H1 (cell line): ENCODE measurements around the gene STAM. TPM values are rescaled to one million over a fixed set of nuclear protein-coding genes. Genes with fewer than 3 reads are reported as not detected.

Experiments
- CTCF ChIA-PET: fragments of 300-600 bp; sonication (Branson Sonifier 250); formaldehyde crosslinking; loops from one replicate; lab custom pipeline; 2021; ENCODE audit not compliant: partially characterized antibody; lab: Charles Lee
- POLR2A ChIA-PET: fragments of 300-600 bp; sonication (Branson Sonifier 250); formaldehyde crosslinking; loops from one replicate; lab custom pipeline; 2021; ENCODE audit warnings: inconsistent platforms; ENCODE audit not compliant: partially characterized antibody; lab: Charles Lee
- DNase-seq, 2 experiments: peaks; one replicate each; pipeline versions ENCODE4 v3.0.0 to v3.0.0-alpha.2; 2010 to 2022; ENCODE audit warnings: low spot score in 2 of 2, low read depth in 1 of 2, mixed read lengths in 1 of 2
- FAIRE-seq: peaks from 2 replicates; lab custom pipeline; 2011; peaks lifted over from hg19 to GRCh38; lab: Jason Lieb, UNC
- H2AFZ ChIP-seq: 2 replicates; pipeline ENCODE4 v1.8.1; 2012; ENCODE audit warnings: low read length, inconsistent platforms
- H2AK5ac ChIP-seq: 2 replicates; pipeline ENCODE4 v1.6.1; 2013; ENCODE audit warnings: low read depth, low read length
- H2BK120ac ChIP-seq: replicated peaks from 2 replicates; pipeline ENCODE3; 2013; ENCODE audit warnings: low read depth, low read length, inconsistent platforms
- H2BK12ac ChIP-seq: 2 replicates; pipeline ENCODE4 v1.6.1; 2013; ENCODE audit warnings: low read depth, low read length
- H2BK15ac ChIP-seq: 2 replicates; pipeline ENCODE4 v1.6.1; 2013; ENCODE audit warnings: low read length
- H2BK20ac ChIP-seq: 2 replicates; pipeline ENCODE4 v1.6.1; 2013; ENCODE audit warnings: low read length
- H2BK5ac ChIP-seq: 2 replicates; pipeline ENCODE4 v1.6.1; 2013; ENCODE audit warnings: low read depth, low read length
- H3K14ac ChIP-seq: 2 replicates; pipeline ENCODE4 v1.6.1; 2013; ENCODE audit warnings: inconsistent platforms; ENCODE audit not compliant: insufficient read length
- H3K18ac ChIP-seq: 2 replicates; pipeline ENCODE4 v1.6.1; 2013; ENCODE audit warnings: low read length; ENCODE audit errors: extremely low read depth
- H3K23ac ChIP-seq: 2 replicates; pipeline ENCODE4 v1.6.1; 2013; ENCODE audit warnings: inconsistent platforms; ENCODE audit not compliant: insufficient read length
- H3K23me2 ChIP-seq: 2 replicates; pipeline ENCODE4 v1.6.1; 2013; ENCODE audit warnings: low read depth, low read length
- H3K27ac ChIP-seq: 2 replicates; pipeline ENCODE4 v1.6.1; 2011; ENCODE audit warnings: low read depth, low read length, inconsistent platforms
- H3K27me3 ChIP-seq, 4 experiments: replicated peaks in 1 of 4; 1 replicate in 1 of 4; 2 replicates in 3 of 4; pipeline versions ENCODE4 v1.6.1 to v1.8.1; 2011 to 2013; ENCODE audit warnings: low read length in 3 of 4, mild to moderate bottlenecking in 3 of 4, inconsistent platforms in 2 of 4, mixed read lengths in 2 of 4, moderate library complexity in 1 of 4; ENCODE audit not compliant: control insufficient read depth in 3 of 4, insufficient read depth in 3 of 4; ENCODE audit errors: extremely low read depth in 1 of 4
- H3K36me3 ChIP-seq, 4 experiments: 2 replicates each; pipeline versions ENCODE4 v1.6.1 to v1.8.1; 2011 to 2013; ENCODE audit warnings: mild to moderate bottlenecking in 4 of 4, low read length in 3 of 4, moderate library complexity in 2 of 4, control low read depth in 1 of 4, inconsistent platforms in 1 of 4; ENCODE audit not compliant: insufficient read depth in 4 of 4, control insufficient read depth in 2 of 4
- H3K4ac ChIP-seq: replicated peaks from 2 replicates; pipeline ENCODE3; 2013; ENCODE audit warnings: low read length, low read depth, mixed read lengths, inconsistent platforms; ENCODE audit not compliant: insufficient read length
- H3K4me1 ChIP-seq, 4 experiments: replicated peaks in 1 of 4; 1 replicate in 1 of 4; 2 replicates in 3 of 4; pipeline versions ENCODE4 v1.6.1 to v1.8.1; 2011 to 2013; ENCODE audit warnings: low read length in 3 of 4, inconsistent platforms in 2 of 4, mixed read lengths in 1 of 4; ENCODE audit not compliant: insufficient read depth in 4 of 4, control insufficient read depth in 3 of 4
- H3K4me2 ChIP-seq, 2 experiments: 2 replicates each; pipeline versions ENCODE4 v1.6.1 to v1.8.1; 2011 to 2013; ENCODE audit warnings: low read depth in 2 of 2, low read length in 2 of 2, control low read depth in 1 of 2, inconsistent platforms in 1 of 2, mild to moderate bottlenecking in 1 of 2; ENCODE audit not compliant: insufficient read depth in 1 of 2
- H3K4me3 ChIP-seq, 4 experiments: fragments of 200-600, 300-600 bp in 1 of 4; sonication (generic), shearing (Covaris generic), sonication (Bioruptor Twin) in 1 of 4; 2 replicates each; pipeline versions ENCODE4 v1.5.1 to v1.8.1; 2011 to 2016; ENCODE audit warnings: low read length in 4 of 4, low read depth in 3 of 4, control low read depth in 2 of 4, inconsistent platforms in 2 of 4, mild to moderate bottlenecking in 2 of 4, mixed read lengths in 1 of 4, moderate library complexity in 1 of 4; ENCODE audit not compliant: insufficient read depth in 2 of 4; ENCODE audit errors: extremely low read depth in 1 of 4
- H3K56ac ChIP-seq: replicated peaks from 2 replicates; pipeline ENCODE3; 2013; ENCODE audit warnings: low read depth, mild to moderate bottlenecking, mixed read lengths, low read length, inconsistent platforms; ENCODE audit not compliant: insufficient read length
- H3K79me1 ChIP-seq: 2 replicates; pipeline ENCODE4 v1.6.1; 2013; ENCODE audit warnings: low read depth, low read length, control low read depth
- H3K79me2 ChIP-seq, 2 experiments: 2 replicates each; pipeline versions ENCODE4 v1.6.1 to v1.8.1; 2012 to 2013; ENCODE audit warnings: low read length in 2 of 2, mild to moderate bottlenecking in 2 of 2, inconsistent platforms in 1 of 2; ENCODE audit not compliant: insufficient read depth in 2 of 2, control insufficient read depth in 1 of 2
- H3K9ac ChIP-seq, 4 experiments: replicated peaks in 1 of 4; 1 replicate in 1 of 4; 2 replicates in 3 of 4; pipeline versions ENCODE4 v1.6.1 to v1.8.1; 2011 to 2013; ENCODE audit warnings: low read depth in 3 of 4, low read length in 3 of 4, control low read depth in 2 of 4, mild to moderate bottlenecking in 2 of 4, moderate library complexity in 2 of 4, inconsistent platforms in 1 of 4; ENCODE audit errors: extremely low read depth in 1 of 4
- H3K9me3 ChIP-seq, 2 experiments: 2 replicates each; pipeline versions ENCODE4 v1.6.1 to v1.8.1; 2012 to 2013; ENCODE audit warnings: mild to moderate bottlenecking in 2 of 2, moderate library complexity in 2 of 2, control low read depth in 1 of 2, inconsistent platforms in 1 of 2, low read depth in 1 of 2, low read length in 1 of 2, mixed read lengths in 1 of 2; ENCODE audit not compliant: insufficient read depth in 2 of 2
- H4K20me1 ChIP-seq, 2 experiments: replicated peaks in 1 of 2; 2 replicates each; pipeline versions ENCODE3 to v1.8.1; 2011 to 2013; ENCODE audit warnings: inconsistent platforms in 2 of 2, low read length in 2 of 2, mild to moderate bottlenecking in 1 of 2; ENCODE audit not compliant: insufficient read depth in 2 of 2, control insufficient read depth in 1 of 2
- H4K5ac ChIP-seq: 2 replicates; pipeline ENCODE4 v1.6.1; 2013; ENCODE audit warnings: low read length, low read depth, mixed read lengths, inconsistent platforms; ENCODE audit not compliant: insufficient read length
- H4K8ac ChIP-seq: 2 replicates; pipeline ENCODE4 v1.8.0; 2013; ENCODE audit warnings: mild to moderate bottlenecking, moderate library complexity, low read length, inconsistent platforms; ENCODE audit not compliant: insufficient read depth; ENCODE audit errors: extremely low read depth
- H4K91ac ChIP-seq: replicated peaks from 2 replicates; pipeline ENCODE3; 2013; ENCODE audit warnings: low read length, mixed read lengths, inconsistent platforms; ENCODE audit not compliant: insufficient read length
- FOSL1 ChIP-seq: IDR thresholded peaks from 2 replicates; pipeline ENCODE4 v1.6.1; 2011; ENCODE audit warnings: mild to moderate bottlenecking, low read depth, low read length, moderate library complexity; ENCODE audit not compliant: insufficient read depth
- SRF ChIP-seq: IDR thresholded peaks from 2 replicates; pipeline ENCODE4 v1.6.1; 2011; ENCODE audit warnings: mild to moderate bottlenecking, low read depth, low read length, moderate library complexity
- WGBS, 2 experiments: shearing (Covaris generic) in 1 of 2; methylation state at CpG; one replicate each; pipeline versions ENCODE4 v1.1.6 to v1.1.7; 2013 to 2015; ENCODE audit warnings: low lambda C conversion rate in 2 of 2, mixed read lengths in 2 of 2, inconsistent platforms in 1 of 2, low coverage in 1 of 2, missing lambda C conversion rate in 1 of 2; ENCODE audit not compliant: insufficient replicate concordance in 2 of 2, insufficient coverage in 1 of 2, insufficient read length in 1 of 2; ENCODE audit errors: extremely low coverage in 1 of 2, missing lambda C conversion rate in 1 of 2; 5-methylcytosine and 5-hydroxymethylcytosine counted together
- polyA plus RNA-seq, 7 experiments: library from polyadenylated mRNA; depleted of rRNA in 3 of 7; stranded (reverse) in 5 of 7; unstranded in 2 of 7; fragments of >200 nt in 5 of 7; fragments of 200-250 nt in 2 of 7; gene quantifications; 1 replicate in 5 of 7; 2 replicates in 1 of 7; 4 replicates in 1 of 7; pipeline versions ENCODE4 v1.2.1 to v1.2.3, GENCODE V29; 2011 to 2013; ENCODE audit warnings: missing spikeins in 2 of 7, mixed read lengths in 2 of 7
- total RNA-seq: library from RNA; stranded (reverse); fragmentation: NEBNext Ultra II Directional; extraction: Animal tissue kit (Norgen Biotek cat#: 25700); gene quantifications from 2 replicates; pipeline ENCODE4 v1.2.1, GENCODE V29; 2021

Gene STAM
- total and polyA plus RNA-seq, 2 of the 8 experiments (the other 6 are each of a cell fraction or from before 2014, with no cell fraction given) = 22.0 to 27.8 TPM

- Histone ChIP-seq H3K23ac (no peak overlapping the region), H3K56ac (no peak overlapping the region), H3K79me2 (no peaks in the 10 kb centered on the region), H3K4me3 (no peak overlapping the region), H3K4me2 (no peak overlapping the region), H3K79me1 (no peaks in the 10 kb centered on the region), H4K5ac (no peak overlapping the region), H2BK15ac (no peak overlapping the region), H4K8ac (no peak overlapping the region), H3K14ac (no peak overlapping the region), H4K20me1 (peaks cover 0 to 2% of the 10 kb centered on the region in 2 experiments), H3K4me1 (no peaks in the 10 kb centered on the region), H3K23me2 (no peaks in the 10 kb centered on the region), H3K36me3 (peaks cover 0 to 40% (median 14%) of the 10 kb centered on the region in 4 experiments; a peak in 6 of 8 replicates), H3K9me3 (0 out of 4 replicates have a peak, but pooled peaks cover 0 to 3% of the 10 kb centered on the region in 2 experiments), H2AK5ac (no peak overlapping the region), H3K4ac (no peak overlapping the region), H2BK5ac (no peak overlapping the region), H4K91ac (no peak overlapping the region), H3K9ac (no peak overlapping the region), H3K18ac (no peak overlapping the region), H2BK20ac (no peak overlapping the region), H2BK12ac (no peak overlapping the region), H2BK120ac (no peak overlapping the region), H3K27ac (no peak overlapping the region), H2AFZ (no peak overlapping the region), H3K27me3 (no peaks in the 10 kb centered on the region)
- FAIRE-seq (no peak), DNase-seq (no peak)
- 91% methylated on average over 18 of the region's 18 CpGs; no CpG with 5 or more reads in 1 of the 2 experiments for WGBS, 2 experiments
- POLR2A ChIA-PET = no interaction called here
- CTCF ChIA-PET = interaction anchor here (0.6 to 2.0 kb wide), 3 partner anchors 27 to 121 kb away, joined by 3 to 5 read pairs (median 4); no protein-coding TSS in a partner anchor
- no peak for TF ChIP-seq FOSL1
- peak; percentile 53; the same call in 1 of the 2 replicates for TF ChIP-seq SRF
These were observed 68.9 kb downstream of the STAM start for GRCh38 chr10:17712717-17713471.
